K562 (cell line): ENCODE data around the gene ZBTB42. TPM values are rescaled to one million over a fixed set of nuclear protein-coding genes. Genes with fewer than 3 reads are reported as not detected.

Experiments used
- ATAC-seq: fragments of 200-7000 bp; cut with Tn5 transposase; 3 replicates; pipeline ENCODE4 v1.9.1; 2020; ENCODE audit warnings: moderate library complexity
- BruUV-seq: library from RNA; stranded (reverse); fragments of 400-500 nt; replicated peaks from 2 replicates; lab custom pipeline; 2021; lab: Mats Ljungman, UMichigan
- CTCF ChIA-PET: fragments of 300-600 bp; formaldehyde crosslinking; extraction: SDS; loops from one replicate; lab custom pipeline; 2021; ENCODE audit warnings: low intra/inter-chr PET ratio; lab: Yijun Ruan, JAX
- POLR2A ChIA-PET: fragments of 300-600, 350-650 bp; sonication (Branson Sonifier 250); formaldehyde crosslinking; extraction: SDS; loops from one replicate; lab custom pipeline; 2021; ENCODE audit warnings: antibody characterized with exemption, inconsistent platforms; lab: Yijun Ruan, JAX
- DNase-seq, 4 experiments: peaks; one replicate each; pipeline versions ENCODE4 v3.0.0 to v3.0.0-alpha.2; 2011 to 2018; ENCODE audit warnings: low spot score in 3 of 4, mixed read lengths in 3 of 4; ENCODE audit errors: extremely low read depth in 1 of 4
- FAIRE-seq: peaks from 2 replicates; lab custom pipeline; 2011; peaks lifted over from hg19 to GRCh38; lab: Jason Lieb, UNC
- H2AFZ ChIP-seq: 2 replicates; pipeline ENCODE4 v1.6.0; 2011; ENCODE audit warnings: low read depth, low read length, control low read depth, inconsistent platforms
- H3K27ac ChIP-seq: fragments of 200-600 bp; 3 replicates; pipeline ENCODE4 v1.8.0; 2011; ENCODE audit warnings: low read depth, mild to moderate bottlenecking, control low read depth, inconsistent platforms, low read length, moderate library complexity, mixed read lengths; ENCODE audit errors: extremely low read depth
- H3K27me3 ChIP-seq, 2 experiments: fragments of 300-600 bp in 1 of 2; 2 replicates in 1 of 2; 3 replicates in 1 of 2; pipeline versions ENCODE4 v1.6.0 to v1.8.0; 2011; ENCODE audit warnings: inconsistent platforms in 2 of 2, low read length in 2 of 2, mild to moderate bottlenecking in 1 of 2, mixed read lengths in 1 of 2, moderate library complexity in 1 of 2; ENCODE audit not compliant: control insufficient read depth in 2 of 2, insufficient read depth in 2 of 2
- H3K36me3 ChIP-seq: fragments of 300-600 bp; 3 replicates; pipeline ENCODE4 v1.8.0; 2011; ENCODE audit warnings: mild to moderate bottlenecking, low read length, inconsistent platforms; ENCODE audit not compliant: control insufficient read depth, insufficient read depth
- H3K4me1 ChIP-seq, 2 experiments: fragments of 200-600 bp in 1 of 2; replicated peaks in 1 of 2; 2 replicates in 1 of 2; 3 replicates in 1 of 2; pipeline versions ENCODE4 v1.5.1 to v1.8.0; 2011; ENCODE audit warnings: inconsistent platforms in 2 of 2, low read length in 2 of 2, mild to moderate bottlenecking in 1 of 2, mixed read lengths in 1 of 2, moderate library complexity in 1 of 2; ENCODE audit not compliant: control insufficient read depth in 2 of 2, insufficient read depth in 2 of 2
- H3K4me2 ChIP-seq: 2 replicates; pipeline ENCODE4 v1.6.1; 2011; ENCODE audit warnings: low read length, control low read depth, inconsistent platforms, mixed read lengths; ENCODE audit not compliant: insufficient read depth
- H3K4me3 ChIP-seq: fragments of 200-600 bp; sonication (generic), shearing (Covaris generic); 2 replicates; pipeline ENCODE4 v1.5.1; 2016; ENCODE audit warnings: control low read depth, inconsistent platforms
- H3K79me2 ChIP-seq: fragments of 200-600 bp; 3 replicates; pipeline ENCODE4 v1.8.0; 2011; ENCODE audit warnings: low read length, inconsistent platforms; ENCODE audit not compliant: control insufficient read depth, insufficient read depth
- H3K9ac ChIP-seq, 2 experiments: 2 replicates each; pipeline versions ENCODE4 v1.6.0 to v1.6.1; 2011; ENCODE audit warnings: low read depth in 2 of 2, low read length in 2 of 2, control low read depth in 1 of 2, inconsistent platforms in 1 of 2, mild to moderate bottlenecking in 1 of 2, mixed read lengths in 1 of 2; ENCODE audit not compliant: insufficient read depth in 1 of 2
- H3K9me1 ChIP-seq: one replicate; pipeline ENCODE4 v1.6.0; 2011; ENCODE audit warnings: inconsistent platforms, mild to moderate bottlenecking, low read length, moderate library complexity; ENCODE audit not compliant: control insufficient read depth, insufficient read depth
- H3K9me3 ChIP-seq: replicated peaks from 2 replicates; pipeline ENCODE4 v1.5.1; 2011; ENCODE audit warnings: low read depth, low read length, inconsistent platforms; ENCODE audit not compliant: control insufficient read depth, insufficient read depth
- H4K20me1 ChIP-seq: replicated peaks from 2 replicates; pipeline ENCODE4 v1.6.1; 2011; ENCODE audit warnings: low read length, inconsistent platforms, mixed read lengths; ENCODE audit not compliant: control insufficient read depth, insufficient read depth
- BRD4 ChIP-seq: fragments of 200-600 bp; sonication (generic); IDR thresholded peaks from 2 replicates; pipeline ENCODE4 v1.6.1; 2017; ENCODE audit warnings: inconsistent platforms
- CCNT2 ChIP-seq: IDR thresholded peaks from 2 replicates; pipeline ENCODE4 v1.6.1; 2011; ENCODE audit warnings: borderline replicate concordance, low read depth, mild to moderate bottlenecking, moderate library complexity, mixed read lengths, low read length; ENCODE audit not compliant: insufficient read length; ENCODE audit errors: extremely low read depth
- CXXC5 ChIP-seq: fragments of 250-450 bp; sonication (Bioruptor Pico); IDR thresholded peaks from 2 replicates; pipeline ENCODE4 v1.8.0; 2022; ENCODE audit warnings: inconsistent platforms, mild to moderate bottlenecking, moderate library complexity
- E2F6 ChIP-seq, 2 experiments: IDR thresholded peaks; 2 replicates each; pipeline ENCODE4 v1.6.1; 2011; ENCODE audit warnings: borderline replicate concordance in 1 of 2, control low read depth in 1 of 2, low read depth in 1 of 2, low read length in 1 of 2, mild to moderate bottlenecking in 1 of 2, mixed read lengths in 1 of 2, moderate library complexity in 1 of 2; ENCODE audit not compliant: insufficient read depth in 1 of 2, insufficient read length in 1 of 2, poor library complexity in 1 of 2, severe bottlenecking in 1 of 2; ENCODE audit errors: extremely low read depth in 1 of 2
- NONO ChIP-seq, 2 experiments: fragments of 200-400 bp in 1 of 2; fragments of 450-650 bp in 1 of 2; formaldehyde crosslinking in 1 of 2; IDR thresholded peaks; 2 replicates each; pipeline ENCODE4 v1.6.1; 2017; ENCODE audit warnings: low read depth in 2 of 2, mild to moderate bottlenecking in 2 of 2, moderate library complexity in 2 of 2, low read length in 1 of 2
- SMARCA4 ChIP-seq: fragments of 450-650 bp; IDR thresholded peaks from 2 replicates; pipeline ENCODE4 v1.6.1; 2016
- TARDBP ChIP-seq: fragments of 450-650 bp; IDR thresholded peaks from 2 replicates; pipeline ENCODE4 v1.6.1; 2016
- UBTF ChIP-seq, 2 experiments: IDR thresholded peaks; 2 replicates each; pipeline ENCODE4 v1.6.1; 2012; ENCODE audit warnings: improper control_type of control experiment in 2 of 2, low read depth in 2 of 2, low read length in 2 of 2, borderline replicate concordance in 1 of 2
- ZBTB2 ChIP-seq: fragments of 450-650 bp; IDR thresholded peaks from 2 replicates; pipeline ENCODE4 v1.6.1; 2016; ENCODE audit warnings: antibody characterized with exemption
- ZFP30 ChIP-seq: fragments of 250-450 bp; sonication (Bioruptor Pico); IDR thresholded peaks from 2 replicates; pipeline ENCODE4 v1.8.0; 2022; ENCODE audit warnings: moderate library complexity, mild to moderate bottlenecking, inconsistent platforms, borderline replicate concordance
- ZFX ChIP-seq: sonication (generic); formaldehyde crosslinking; IDR thresholded peaks from 2 replicates; pipeline ENCODE4 v1.8.0; 2022; ENCODE audit warnings: mild to moderate bottlenecking, missing genetic modification reagents, moderate library complexity
- ZNF239 ChIP-seq: fragments of 250-450 bp; sonication (Bioruptor Pico); IDR thresholded peaks from 2 replicates; pipeline ENCODE4 v1.4.0; 2020; ENCODE audit warnings: mild to moderate bottlenecking
- WGBS: fragments of 100-300 bp; shearing (Covaris generic); methylation state at CpG from one replicate; pipeline ENCODE4 v1.1.6; 2016; ENCODE audit warnings: low coverage, mixed read lengths; ENCODE audit not compliant: insufficient coverage; ENCODE audit errors: missing lambda C conversion rate; 5-methylcytosine and 5-hydroxymethylcytosine counted together
- in situ Hi-C: fragments of 300-500 bp; cut with MboI; formaldehyde crosslinking; loops from 4 replicates; pipeline ENCODE4 v1.15.0; 2018; ENCODE audit warnings: inconsistent platforms, mixed read lengths
- intact Hi-C: fragments of 100-400 bp; cut with micrococcal nuclease; formaldehyde crosslinking; loops from 2 replicates; pipeline ENCODE4 v1.14.2; 2022
- polyA plus RNA-seq, 8 experiments: library from polyadenylated mRNA; depleted of rRNA in 4 of 8; stranded (reverse) in 5 of 8; unstranded in 3 of 8; fragments of >200 nt; fragmentation: Nextera tagmentation in 2 of 8; fragmentation: Illumina TruSeq in 1 of 8; extraction: Ambion mirVana in 2 of 8; extraction: Trizol in 1 of 8; gene quantifications; 2 replicates each; pipeline versions ENCODE4 v1.2.1 to v1.2.3, GENCODE V29; 2011 to 2014; ENCODE audit warnings: inconsistent platforms in 1 of 8, missing spikeins in 1 of 8
- total RNA-seq, 7 experiments: library from RNA; depleted of rRNA in 6 of 7; stranded (reverse); fragments of >200 nt in 6 of 7; fragmentation: Illumina TruSeq in 2 of 7; extraction: Trizol in 2 of 7; gene quantifications; 2 replicates each; pipeline versions ENCODE4 v1.2.1 to v1.2.3, GENCODE V29; 2011 to 2021; ENCODE audit warnings: low replicate concordance in 1 of 7

Gene ZBTB42
- total and polyA plus RNA-seq, 9 of the 15 experiments (the other 6 are each of a cell fraction or from before 2014, with no cell fraction given): 0.03 to 8.5 (median 2.4) TPM

GRCh38 chr14:104795781-104796686 lies 4.9 kb upstream of the ZBTB42 start:
- FAIRE-seq: peak; percentile 81
- BruUV-seq: no TSS peak
- 5% methylated on average over 30 of the region's 55 CpGs for WGBS
- TF ChIP-seq ZBTB2: no peak
- TF ChIP-seq TARDBP: no peak
- peak; percentile 51; the same call in 1 of the 2 replicates for TF ChIP-seq CXXC5
- no peak for TF ChIP-seq ZNF239
- TF ChIP-seq BRD4: no peak
- TF ChIP-seq ZFP30 (CRISPR knock-in tag): no peak
- peak; percentile 82 for TF ChIP-seq ZFX
- TF ChIP-seq UBTF (IDR thresholded peaks at IDR 0.05; ENCODE audit: borderline replicate concordance in 1 of 2, low read depth in 2 of 2, low read length in 2 of 2): 0 out of 4 replicates have a peak, but pooled peaks of 1 of the 2 experiments have one; percentile 19
- 0 out of 4 replicates have a peak, but pooled peaks of 1 of the 2 experiments have one; percentile 11 for TF ChIP-seq NONO (IDR thresholded peaks at IDR 0.05; ENCODE audit: low read depth in 2 of 2, low read length in 1 of 2)
- no peak for TF ChIP-seq SMARCA4
- TF ChIP-seq E2F6 (IDR thresholded peaks at IDR 0.05; ENCODE audit: borderline replicate concordance in 1 of 2, extremely low read depth in 1 of 2, insufficient read depth in 1 of 2, insufficient read length in 1 of 2, low read depth in 1 of 2, low read length in 1 of 2, poor library complexity in 1 of 2, severe bottlenecking in 1 of 2): peak in 1 of 2 experiments; percentile 65
- TF ChIP-seq CCNT2: peak; percentile 57

More at GRCh38 chr14:104795781-104796686, 4.9 kb upstream of the ZBTB42 start:
- Histone ChIP-seq H3K9ac (peak overlapping the region; percentile 74 to 91), H3K4me3 (peak overlapping the region; percentile 48), H3K4me1 (peaks cover 50 to 91% of the 10 kb centered on the region in 2 experiments), H3K9me3 (no peaks in the 10 kb centered on the region), H2AFZ (peak overlapping the region; percentile 77), H3K79me2 (peaks cover 45% of the 10 kb centered on the region), H3K9me1 (no peaks in the 10 kb centered on the region), H4K20me1 (peaks cover 12% of the 10 kb centered on the region; the same call in 1 of the 2 replicates), H3K27ac (peak overlapping the region; percentile 80), H3K27me3 (no peaks in the 10 kb centered on the region), H3K36me3 (peaks cover 24% of the 10 kb centered on the region; the same call in 1 of the 3 replicates), H3K4me2 (peak overlapping the region; percentile 82)
- in situ Hi-C loops: no loop called here
- ChIA-PET POLR2A (interaction anchor here (0.6 to 0.7 kb wide), 2 partner anchors 479 to 505 kb away, joined by 3 to 4 read pairs; no protein-coding TSS in a partner anchor), CTCF (no interaction called here)
- ATAC-seq (peak; percentile 55), DNase-seq (peak in 3 of 4 experiments; percentile 33 to 82 (median 67))
- intact Hi-C loops: no loop called here
